VCaP (cell line): Measurements from ENCODE around the gene TIMP1.

Experiments
- H3K27ac ChIP-seq: fragments of 450-650 bp; 2 replicates; pipeline ENCODE4 v1.5.1; 2017
- CTCF ChIP-seq: fragments of 450-650 bp; conservative IDR thresholded peaks from 2 replicates; pipeline ENCODE4 v1.5.1; 2017; ENCODE audit warnings: mild to moderate bottlenecking, moderate library complexity

Gene TIMP1

GRCh38 chrX:47574076-47574546, 8.1 kb upstream of the TIMP1 start:
- H3K27ac ChIP-seq = no peak overlapping the region
- TF ChIP-seq CTCF = no peak

GRCh38 chrX:47574547-47575301, 7.5 kb upstream of the TIMP1 start:
- TF ChIP-seq CTCF = no peak
- no peak overlapping the region for H3K27ac ChIP-seq

- TF ChIP-seq CTCF = no peak
- H3K27ac ChIP-seq = no peak overlapping the region
These were observed 6.0 kb upstream of the TIMP1 start for GRCh38 chrX:47576021-47576898.

GRCh38 chrX:47577424-47577823, 4.8 kb upstream of the TIMP1 start:
- TF ChIP-seq CTCF = no peak

GRCh38 chrX:47577901-47578300, 4.3 kb upstream of the TIMP1 start:
- no peak overlapping the region for H3K27ac ChIP-seq

More at GRCh38 chrX:47577424-47577823, 4.8 kb upstream of the TIMP1 start:
- H3K27ac ChIP-seq = no peak overlapping the region

GRCh38 chrX:47578692-47579091, 3.5 kb upstream of the TIMP1 start:
- H3K27ac ChIP-seq = no peak overlapping the region
- no peak for TF ChIP-seq CTCF

More at GRCh38 chrX:47577901-47578300, 4.3 kb upstream of the TIMP1 start:
- no peak for TF ChIP-seq CTCF

GRCh38 chrX:47579537-47579936, 2.7 kb upstream of the TIMP1 start:
- TF ChIP-seq CTCF = no peak
- H3K27ac ChIP-seq = no peak overlapping the region
